GM18499 (cell line): ENCODE data around the gene MPZL3.

Experiments used
- ATAC-seq: cut with Tn5 transposase; IDR thresholded peaks from one replicate; pipeline ENCODE4 v1.9.1; 2021; ENCODE audit warnings: moderate number of reproducible peaks; ENCODE audit not compliant: insufficient read depth, unreplicated experiment

Gene MPZL3

DNA sequence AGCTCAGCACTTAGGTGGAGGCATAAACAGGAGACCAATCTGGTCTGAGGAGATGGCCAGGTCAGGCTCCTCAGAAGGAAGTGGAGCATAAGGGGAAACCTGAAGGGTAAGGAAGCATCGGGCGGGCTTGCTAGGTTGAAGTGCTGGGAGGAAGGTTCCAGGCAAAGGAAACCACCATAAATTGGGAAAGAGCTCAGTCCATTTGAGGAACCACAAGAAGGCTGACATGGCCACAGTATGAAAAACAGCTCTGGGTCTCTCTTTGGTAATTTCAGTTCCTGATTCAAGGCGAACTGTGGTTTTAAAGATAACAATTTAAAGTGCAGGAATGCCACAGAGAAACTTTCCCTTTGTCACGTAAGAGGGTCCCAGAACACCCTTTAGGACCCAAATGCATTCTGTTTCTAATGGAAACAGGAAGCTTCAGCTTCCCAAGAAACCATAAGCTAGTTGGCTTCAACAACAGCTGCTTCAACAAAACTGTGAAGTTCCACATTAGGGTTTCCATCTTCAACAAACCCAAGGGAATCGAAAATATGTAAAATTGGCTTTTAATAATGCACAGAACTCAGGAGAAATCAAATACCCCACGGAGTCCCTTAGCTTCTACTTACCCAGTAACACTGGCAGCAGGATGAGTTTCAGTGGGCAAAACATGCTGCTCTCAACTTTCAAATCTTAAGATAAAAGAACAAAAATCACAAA is 37.8 kb downstream of the MPZL3 start:
- ATAC-seq: no peak

DNA sequence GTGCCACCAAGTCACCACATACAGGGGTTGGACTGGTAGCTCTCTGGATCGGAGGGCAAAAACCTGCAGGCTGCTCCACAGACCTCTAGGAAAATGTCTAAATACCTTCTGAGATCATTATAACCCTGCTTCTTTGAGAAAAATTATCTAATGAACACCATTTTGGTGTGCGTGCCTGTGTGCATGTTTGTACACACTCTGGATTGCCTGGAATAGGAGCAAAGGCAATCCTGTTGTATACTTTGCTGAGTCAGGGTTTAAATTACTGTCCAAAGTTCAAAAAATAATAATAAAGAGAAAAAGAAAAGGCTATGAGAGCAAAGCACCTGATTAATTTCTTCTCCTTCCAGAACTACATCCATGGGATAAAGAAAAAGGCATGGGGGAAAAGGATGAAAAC is 38.4 kb downstream of the MPZL3 start:
- no peak for ATAC-seq

DNA sequence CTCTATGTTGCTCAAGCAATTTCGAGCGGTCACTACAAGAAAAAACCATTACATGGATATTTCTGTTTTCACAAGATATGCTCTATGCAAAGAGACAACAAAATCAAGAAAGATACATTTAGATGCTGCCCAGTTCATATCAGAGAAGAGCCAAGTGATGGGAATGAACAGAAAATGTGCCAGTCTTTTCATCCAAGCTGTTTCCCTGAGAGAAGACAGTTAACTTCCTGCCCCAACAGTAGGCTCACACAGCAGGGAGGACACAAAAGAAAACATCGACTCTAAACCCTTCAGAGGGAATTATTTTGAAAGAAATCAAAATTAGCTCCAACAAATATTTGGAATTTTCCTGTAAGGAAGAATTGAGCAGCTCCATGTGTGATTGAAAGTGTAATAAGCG is 39.0 kb downstream of the MPZL3 start:
- no peak for ATAC-seq

DNA sequence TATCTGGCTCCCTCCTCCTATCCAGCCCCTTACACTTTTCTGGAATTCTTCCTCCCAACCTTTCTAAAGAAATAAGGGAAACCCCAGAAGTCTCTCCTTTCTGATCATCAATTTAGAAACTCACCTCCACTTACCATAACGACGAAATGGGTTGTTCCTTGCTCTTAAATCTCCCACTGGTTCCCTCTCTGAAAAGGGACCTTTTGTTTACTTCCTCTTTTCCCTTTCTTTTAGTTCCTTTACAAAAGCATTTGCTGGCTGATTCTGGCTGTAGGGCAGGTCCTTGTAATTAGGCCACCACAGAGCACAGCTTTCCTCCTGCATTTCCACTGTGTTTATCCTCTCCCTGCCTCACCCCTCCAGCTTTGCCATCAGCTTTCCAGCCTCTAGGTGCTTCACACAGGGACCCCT is 39.4 kb downstream of the MPZL3 start:
- ATAC-seq: no peak

DNA sequence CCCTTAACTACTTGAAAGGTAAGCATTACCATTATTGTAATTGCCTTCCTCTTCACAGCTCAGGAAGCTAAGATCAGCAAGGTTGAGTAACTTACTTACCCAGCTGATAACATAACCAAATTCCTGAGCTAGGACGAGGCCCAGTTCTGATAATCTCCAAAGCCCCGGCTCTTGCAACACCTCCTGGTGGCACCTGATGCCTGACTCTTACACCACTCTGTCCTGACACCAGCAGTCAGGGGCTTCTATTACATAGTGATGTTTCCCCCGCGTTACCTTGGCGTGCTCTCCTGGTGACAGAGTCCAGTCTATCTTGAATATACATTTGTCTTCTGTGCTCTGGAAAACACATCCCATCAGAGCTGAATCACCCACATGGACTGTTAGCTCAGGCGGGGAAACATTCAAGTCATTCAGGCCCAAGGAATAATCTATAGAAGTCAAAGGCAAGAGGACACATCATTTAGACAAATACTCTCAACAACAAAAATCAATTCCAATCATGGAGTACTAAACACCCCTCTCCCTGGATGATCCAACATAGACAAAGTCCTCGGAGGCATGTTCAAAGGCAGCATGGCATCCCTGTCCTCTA is 39.9 kb downstream of the MPZL3 start:
- no peak for ATAC-seq

DNA sequence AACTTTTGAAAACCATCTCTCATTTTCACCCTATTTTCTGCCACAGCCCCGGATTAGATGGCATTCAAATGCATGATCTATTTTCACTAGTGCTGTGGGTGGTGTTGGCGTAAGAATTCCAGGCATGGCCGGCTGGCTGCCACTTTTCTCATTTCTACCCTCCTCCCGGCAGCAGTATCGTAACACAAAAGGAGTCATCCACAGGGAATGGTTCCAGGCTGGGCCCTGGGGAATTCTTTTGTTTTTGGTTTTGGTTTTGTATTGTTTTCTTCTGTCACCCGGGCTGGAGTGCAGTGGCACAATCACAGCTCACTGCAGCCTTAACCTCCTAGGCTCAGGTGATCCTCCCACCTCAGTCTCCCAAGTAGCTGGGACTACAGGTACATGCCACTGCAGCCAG is 41.2 kb downstream of the MPZL3 start:
- ATAC-seq: no peak

DNA sequence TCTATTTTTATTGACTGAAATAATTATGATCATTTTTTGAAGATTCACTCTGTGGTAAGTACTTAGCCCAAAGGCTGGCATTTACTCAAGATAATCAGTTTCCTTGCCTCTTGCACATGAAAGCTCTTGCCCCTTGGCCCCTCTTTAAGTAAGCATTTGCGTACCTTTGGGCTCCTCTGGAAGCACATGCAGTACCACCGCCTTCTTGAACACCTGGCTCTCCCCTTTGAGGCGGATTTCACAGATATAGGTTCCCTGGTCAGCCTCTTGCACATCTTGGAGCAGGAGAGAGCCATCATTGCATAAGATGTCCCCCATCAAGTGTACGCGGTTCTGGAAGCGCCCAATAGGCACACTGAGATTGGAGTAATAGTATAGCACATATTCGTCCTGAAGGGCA is 41.8 kb downstream of the MPZL3 start:
- ATAC-seq: no peak

DNA sequence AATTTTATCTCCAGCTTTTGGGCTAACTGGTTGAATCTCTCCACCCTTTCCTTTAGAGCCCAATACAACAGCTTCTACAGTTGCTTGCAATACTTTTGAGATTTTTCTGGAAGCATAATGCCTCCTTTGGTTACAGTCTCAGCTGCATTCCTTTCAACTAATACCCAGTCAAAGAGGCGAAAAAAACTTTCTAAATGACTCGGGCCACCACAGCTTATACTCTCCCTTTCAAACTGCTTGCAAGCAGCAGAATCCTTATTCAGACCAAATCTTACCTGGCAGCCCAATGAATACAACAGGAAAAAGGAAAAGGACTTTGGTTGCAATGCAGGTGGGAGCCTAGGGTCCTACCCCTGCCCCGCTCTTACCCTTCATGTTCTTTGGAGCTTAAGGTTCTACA is 43.1 kb downstream of the MPZL3 start:
- no peak for ATAC-seq

DNA sequence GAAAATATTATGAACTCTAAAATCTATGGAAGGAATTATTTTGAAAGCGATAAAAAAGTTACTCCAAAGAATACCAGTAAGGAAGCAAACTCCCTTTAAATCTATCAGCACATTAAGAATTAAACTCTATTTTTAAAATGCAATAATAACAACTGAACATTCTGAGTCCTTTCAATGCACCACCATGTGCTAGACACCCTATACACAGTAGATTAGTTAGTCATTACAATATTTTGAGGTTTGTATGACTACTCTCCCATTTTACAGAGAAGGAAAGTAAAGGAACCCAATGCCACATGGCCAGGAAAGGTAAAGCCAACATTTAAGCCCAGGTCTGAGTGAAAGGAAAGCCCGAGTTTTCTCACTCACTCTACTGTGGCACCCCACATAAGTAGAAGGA is 45.1 kb downstream of the MPZL3 start:
- no peak for ATAC-seq

DNA sequence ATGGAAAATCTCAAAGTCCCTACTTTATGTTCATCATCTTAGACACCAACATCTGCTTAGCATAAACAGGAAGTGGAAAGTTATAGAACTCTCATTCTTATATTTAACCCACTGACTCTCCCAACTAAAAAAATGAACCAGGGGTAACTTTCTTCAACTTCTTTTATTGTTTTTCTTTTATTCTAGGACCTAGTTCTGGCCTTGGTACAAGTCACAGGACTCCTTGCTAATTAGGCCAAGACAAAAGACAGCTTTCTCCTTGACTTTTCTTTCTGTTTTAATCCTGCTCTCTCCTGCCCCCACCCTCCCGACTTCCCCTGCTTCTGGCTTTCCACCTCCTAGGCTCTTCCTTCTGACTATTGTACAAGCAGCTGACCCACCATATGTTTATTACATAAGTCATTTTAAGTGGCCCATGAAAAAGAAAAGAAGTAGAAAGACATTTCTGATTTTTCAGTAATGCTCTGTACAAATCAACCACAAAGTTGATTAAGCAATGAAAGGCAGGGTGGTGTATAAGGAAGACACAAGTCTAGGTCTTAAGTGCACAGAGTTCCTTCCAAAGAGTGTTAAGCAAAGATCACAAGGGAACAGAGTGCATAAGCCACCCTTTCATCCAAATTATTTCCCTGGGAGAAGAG is 45.7 kb downstream of the MPZL3 start:
- no peak for ATAC-seq

DNA sequence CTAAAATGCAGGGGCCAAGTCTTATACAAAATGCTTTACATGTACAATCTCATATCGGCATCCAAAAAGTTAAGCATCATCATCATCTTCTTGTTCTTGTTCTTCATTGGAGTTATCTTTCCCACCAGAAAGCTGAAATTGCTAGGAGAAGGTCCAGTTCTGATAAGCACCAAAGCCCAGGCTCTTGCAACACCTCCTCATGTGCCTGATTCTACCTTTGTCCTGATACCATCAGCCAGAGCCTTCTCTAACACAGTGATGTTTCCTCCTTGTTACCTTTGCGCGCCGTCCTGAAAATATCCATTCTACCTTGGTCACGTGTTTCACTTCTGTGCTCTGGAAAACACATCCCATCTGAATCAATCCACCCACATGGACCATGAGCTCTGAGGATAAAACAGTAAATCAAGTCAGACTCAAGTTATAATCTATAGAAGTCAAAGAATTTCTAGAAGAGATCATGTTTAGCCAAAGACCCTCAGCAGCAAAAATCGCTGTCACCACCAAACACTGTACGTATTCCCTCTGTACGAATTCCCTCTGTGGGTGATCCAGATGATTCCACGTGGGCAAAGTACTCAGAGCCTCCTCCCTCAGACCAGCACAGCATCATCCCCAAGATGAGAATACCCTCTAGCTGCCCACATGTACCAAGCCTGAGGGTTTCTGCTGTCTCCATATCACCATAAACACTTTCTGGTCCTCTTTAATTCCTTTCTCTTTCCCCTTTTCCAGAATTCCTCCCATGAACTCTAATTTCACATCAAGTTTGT is 46.4 kb downstream of the MPZL3 start:
- no peak for ATAC-seq

DNA sequence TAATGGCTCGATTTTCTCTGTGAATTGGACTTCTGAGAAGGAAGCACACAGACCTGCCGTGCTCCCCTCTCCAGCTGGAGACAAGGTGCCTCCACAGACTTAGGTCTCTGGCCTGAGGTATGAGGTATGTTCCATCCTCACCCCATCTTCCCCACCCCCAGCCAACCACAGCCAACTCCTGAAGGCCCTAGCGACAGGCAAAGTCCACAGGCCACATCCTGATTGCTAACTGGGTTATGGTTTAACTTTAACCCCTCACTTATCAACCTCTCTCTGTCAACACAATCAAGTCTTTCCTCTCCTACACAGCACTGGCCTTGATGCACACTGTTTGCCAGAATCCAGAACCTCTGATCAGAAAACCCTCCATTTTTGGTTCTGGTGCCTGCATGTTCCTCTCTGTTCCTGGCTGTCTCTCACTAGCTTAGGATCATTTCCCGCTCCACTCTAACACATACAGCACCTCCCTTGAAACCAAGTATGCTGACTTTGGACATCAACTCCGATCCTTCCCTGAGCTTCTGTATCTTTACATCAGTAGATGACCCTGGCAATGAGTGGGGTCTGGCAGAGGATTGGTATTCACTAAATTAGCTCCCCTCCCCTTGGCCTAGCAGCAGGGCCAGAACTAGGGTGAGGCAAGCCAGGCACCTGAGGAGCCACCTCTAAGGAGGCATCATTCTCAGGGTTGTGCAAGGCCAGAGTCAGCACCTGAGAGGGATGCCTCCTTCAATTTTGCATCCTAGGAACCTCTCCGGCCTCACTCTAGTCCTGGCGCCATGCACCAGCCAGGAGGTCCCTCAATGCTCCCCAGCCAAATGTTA is 49.4 kb downstream of the MPZL3 start:
- ATAC-seq: no peak

DNA sequence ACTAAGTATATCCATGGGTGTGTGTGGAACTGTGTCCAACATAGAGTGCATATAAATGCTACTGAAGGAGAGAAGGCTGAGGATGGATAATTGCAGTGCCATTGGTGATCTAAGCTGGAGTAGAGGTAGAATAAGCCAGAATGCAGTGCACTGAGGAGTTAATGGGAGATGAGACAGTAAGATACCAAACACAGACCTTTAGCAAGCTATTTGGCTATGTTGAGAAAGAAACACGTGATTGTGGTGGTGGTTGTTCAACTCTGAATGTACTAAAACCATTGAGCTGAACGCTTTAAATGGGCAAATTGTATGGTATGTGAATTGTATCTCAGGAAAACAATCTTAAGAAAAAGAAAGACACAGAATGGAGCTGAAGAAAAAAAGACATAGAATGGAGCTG is 50.2 kb downstream of the MPZL3 start:
- no peak for ATAC-seq

DNA sequence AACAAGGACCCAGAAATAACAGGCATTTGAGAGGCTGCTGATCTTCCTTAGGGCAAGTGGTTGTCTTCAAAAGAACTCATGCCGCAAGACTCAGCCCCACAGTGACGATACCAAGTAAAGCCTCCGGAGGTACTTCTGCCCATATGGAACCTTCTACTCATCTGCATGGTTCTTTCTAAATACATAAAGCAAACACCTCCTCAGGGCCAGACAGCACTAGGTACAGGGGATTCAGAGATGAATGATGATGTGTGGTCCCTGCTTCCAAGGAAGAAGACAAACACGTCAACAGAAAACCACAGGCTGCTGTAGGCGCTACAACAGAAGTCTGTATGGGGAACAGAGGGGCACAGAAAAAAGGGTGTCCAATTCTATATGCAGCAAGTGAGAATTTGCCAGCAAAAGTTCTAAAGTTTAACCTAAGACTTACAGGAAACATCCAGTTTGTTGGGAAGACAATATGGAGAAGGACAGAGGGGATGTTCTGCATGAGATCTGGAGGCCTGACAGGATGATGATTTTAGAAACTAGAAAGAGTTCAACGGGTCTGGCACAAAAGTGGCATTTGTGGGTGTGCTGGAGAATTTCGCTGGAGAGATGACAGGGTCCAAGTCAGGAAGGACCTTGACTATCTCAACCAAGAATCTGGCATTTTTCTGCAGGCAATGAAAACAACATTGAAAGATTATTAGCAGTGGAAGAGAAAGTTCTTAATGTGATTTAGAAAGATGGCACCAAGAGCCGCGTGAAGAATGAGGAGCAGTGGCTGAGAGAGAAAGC is 51.1 kb downstream of the MPZL3 start:
- no peak for ATAC-seq

DNA sequence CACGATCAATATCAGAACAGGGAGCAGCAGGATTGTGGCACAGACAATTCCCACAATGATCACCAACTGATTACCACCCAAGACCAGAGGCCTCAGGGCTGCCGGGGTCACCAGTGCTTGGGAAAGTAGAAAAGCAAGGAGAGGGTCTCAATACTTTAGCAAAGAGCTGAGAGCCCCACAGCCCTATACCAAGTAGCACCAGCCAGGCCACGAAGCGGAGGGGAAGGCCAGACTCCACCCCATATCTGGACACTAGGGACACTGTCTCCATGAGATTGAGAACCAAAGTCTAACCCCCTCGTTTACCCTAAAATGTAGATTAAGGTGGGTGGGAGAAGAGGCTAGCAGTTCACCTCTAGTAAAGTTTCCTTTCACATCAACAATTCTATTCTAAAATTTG is 51.7 kb downstream of the MPZL3 start:
- ATAC-seq: no peak

DNA sequence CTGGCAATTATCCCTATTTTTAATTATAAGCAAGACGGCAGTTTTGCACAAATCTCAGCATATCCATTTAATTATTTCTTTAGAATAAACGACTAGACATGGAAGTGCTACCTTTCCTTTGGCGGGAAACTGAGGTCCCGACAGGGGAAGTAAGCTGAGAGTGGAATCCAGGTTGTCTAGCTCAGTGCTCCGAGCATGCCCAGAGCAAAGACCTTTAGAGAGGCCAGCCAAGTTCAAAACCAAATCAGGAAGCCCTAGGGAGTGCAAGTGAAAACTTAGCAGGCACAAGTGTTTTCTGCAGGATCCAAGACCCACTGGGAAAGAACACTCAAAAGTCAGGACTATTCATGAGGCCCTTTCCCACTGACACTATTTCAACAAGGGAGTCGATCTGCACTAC is 53.0 kb downstream of the MPZL3 start:
- no peak for ATAC-seq

DNA sequence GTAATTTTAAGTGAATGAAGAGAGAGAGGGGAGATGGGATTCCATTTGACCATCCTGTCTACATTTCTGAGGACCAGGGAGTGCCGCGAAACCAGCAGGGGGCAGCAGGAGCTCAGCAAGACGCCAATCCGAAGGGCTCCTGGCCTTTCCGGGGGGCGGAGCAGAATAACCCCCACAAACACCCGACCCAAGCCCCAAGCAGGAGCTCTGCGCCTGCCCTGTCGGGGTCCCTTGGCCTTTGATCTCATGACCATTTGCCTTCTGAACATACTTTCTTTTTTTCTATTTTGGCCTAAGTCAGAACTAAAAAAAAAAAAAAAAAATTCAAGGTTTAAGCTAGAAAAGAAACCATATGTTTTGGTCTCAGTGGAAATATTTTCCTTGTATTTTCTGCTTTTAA is 53.8 kb downstream of the MPZL3 start:
- ATAC-seq: no peak

DNA sequence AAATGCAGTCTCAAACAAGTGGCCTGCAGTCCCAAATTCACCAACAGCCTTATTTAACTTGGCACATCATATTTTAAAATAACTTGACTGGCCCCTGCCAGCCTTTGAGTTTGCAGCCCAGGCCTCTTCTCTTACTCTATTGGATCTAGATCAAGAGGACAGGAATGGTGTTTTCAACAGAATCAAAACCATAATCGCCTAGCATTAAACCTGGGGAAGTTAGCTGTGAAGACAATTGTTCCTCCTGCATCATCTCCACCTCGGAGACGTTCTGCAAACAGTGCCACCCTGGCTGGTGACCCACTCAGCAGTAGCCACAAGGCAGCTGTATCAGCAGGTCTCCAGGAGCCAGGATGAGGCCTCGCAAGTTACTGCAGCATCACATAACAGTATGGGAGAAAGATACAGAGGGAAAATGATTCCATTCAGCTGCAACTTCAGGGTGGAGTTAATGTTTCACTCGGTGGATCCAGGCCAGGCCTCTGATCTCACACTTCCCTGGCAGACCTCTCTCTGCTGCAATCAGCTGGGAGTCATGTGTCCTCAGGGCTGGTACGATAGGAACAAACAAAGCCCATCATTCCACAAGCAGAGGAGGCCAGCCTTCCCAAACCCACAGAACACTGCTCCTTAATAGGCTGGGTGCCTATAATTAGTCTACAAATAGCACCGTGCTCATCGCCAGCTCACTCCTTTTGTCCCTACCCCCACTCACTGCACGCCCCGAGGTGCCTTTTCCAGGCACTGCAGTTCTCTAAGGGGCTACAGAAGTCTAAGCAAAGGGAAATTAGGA is 57.1 kb downstream of the MPZL3 start:
- no peak for ATAC-seq
